ENCODE results near the gene ARID4A. TPM values are rescaled to one million over a fixed set of nuclear protein-coding genes. Genes with fewer than 3 reads are reported as not detected.

ARID4A gene
- total and polyA plus RNA-seq, 8 donors: 27.6 to 48.6 (median 37.3) TPM

- peaks cover 0 to 78% of the 10 kb centered on the region in 2 donors for H3K36me3 ChIP-seq
- TF ChIP-seq, protein P1, sequence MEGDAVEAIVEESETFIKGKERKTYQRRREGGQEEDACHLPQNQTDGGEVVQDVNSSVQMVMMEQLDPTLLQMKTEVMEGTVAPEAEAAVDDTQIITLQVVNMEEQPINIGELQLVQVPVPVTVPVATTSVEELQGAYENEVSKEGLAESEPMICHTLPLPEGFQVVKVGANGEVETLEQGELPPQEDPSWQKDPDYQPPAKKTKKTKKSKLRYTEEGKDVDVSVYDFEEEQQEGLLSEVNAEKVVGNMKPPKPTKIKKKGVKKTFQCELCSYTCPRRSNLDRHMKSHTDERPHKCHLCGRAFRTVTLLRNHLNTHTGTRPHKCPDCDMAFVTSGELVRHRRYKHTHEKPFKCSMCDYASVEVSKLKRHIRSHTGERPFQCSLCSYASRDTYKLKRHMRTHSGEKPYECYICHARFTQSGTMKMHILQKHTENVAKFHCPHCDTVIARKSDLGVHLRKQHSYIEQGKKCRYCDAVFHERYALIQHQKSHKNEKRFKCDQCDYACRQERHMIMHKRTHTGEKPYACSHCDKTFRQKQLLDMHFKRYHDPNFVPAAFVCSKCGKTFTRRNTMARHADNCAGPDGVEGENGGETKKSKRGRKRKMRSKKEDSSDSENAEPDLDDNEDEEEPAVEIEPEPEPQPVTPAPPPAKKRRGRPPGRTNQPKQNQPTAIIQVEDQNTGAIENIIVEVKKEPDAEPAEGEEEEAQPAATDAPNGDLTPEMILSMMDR (IDR thresholded peaks at IDR 0.05): no peak
- no peaks in the 10 kb centered on the region for H3K9me3 ChIP-seq
- H3K4me1 ChIP-seq: peaks cover 0 to 4% of the 10 kb centered on the region in 2 donors
- ATAC-seq: peak; percentile 78
- intact Hi-C loops (cut with DNase I): no loop called here
- H3K27me3 ChIP-seq: no peaks in the 10 kb centered on the region
- no peak overlapping the region for H3K27ac ChIP-seq
- H3K4me3 ChIP-seq: no peak overlapping the region
- DNase-seq: peak in 1 of 4 donors; percentile 29
Measured at GRCh38 chr14:58362798-58363412, 64.5 kb downstream of the ARID4A start.

DNA sequence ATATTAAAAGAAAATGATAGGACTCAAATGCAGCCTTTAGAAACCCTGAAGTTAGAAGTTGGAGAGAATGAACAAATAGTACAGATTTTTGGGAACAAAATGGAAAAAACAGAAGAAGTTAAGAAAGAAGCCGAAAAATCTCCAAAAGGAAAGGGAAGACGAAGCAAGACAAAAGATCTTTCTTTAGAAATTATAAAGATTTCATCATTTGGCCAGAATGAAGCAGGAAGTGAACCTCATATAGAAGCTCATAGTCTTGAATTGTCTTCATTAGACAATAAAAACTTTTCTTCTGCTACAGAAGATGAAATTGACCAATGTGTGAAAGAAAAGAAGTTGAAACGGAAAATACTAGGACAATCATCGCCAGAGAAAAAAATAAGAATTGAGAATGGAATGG lies 66.0 kb downstream of the ARID4A start:
- Histone ChIP-seq H3K4me1 (peaks cover 0 to 4% of the 10 kb centered on the region in 2 donors), H3K27ac (no peak overlapping the region), H3K4me3 (no peak overlapping the region), H3K9me3 (no peaks in the 10 kb centered on the region), H3K36me3 (peaks cover 0 to 87% of the 10 kb centered on the region in 2 donors), H3K27me3 (no peaks in the 10 kb centered on the region)
- ATAC-seq: no peak
- no peak for DNase-seq
- intact Hi-C loops (cut with DNase I): no loop called here
- TF ChIP-seq, protein P1 (IDR thresholded peaks at IDR 0.05): no peak

GRCh38 chr14:58367296-58367695 lies 68.9 kb downstream of the ARID4A start:
- intact Hi-C loops (cut with DNase I): no loop called here
- H3K4me3 ChIP-seq: no peak overlapping the region
- H3K27me3 ChIP-seq: no peaks in the 10 kb centered on the region
- peaks cover 0 to 87% of the 10 kb centered on the region in 2 donors for H3K36me3 ChIP-seq
- ATAC-seq: no peak
- H3K4me1 ChIP-seq: peaks cover 0 to 4% of the 10 kb centered on the region in 2 donors
- TF ChIP-seq, protein P1 (IDR thresholded peaks at IDR 0.05): no peak
- peak in 1 of 4 donors; percentile 1 for DNase-seq
- no peaks in the 10 kb centered on the region for H3K9me3 ChIP-seq
- H3K27ac ChIP-seq: no peak overlapping the region

GRCh38 chr14:58368956-58369355 lies 70.6 kb downstream of the ARID4A start:
- intact Hi-C loops (cut with DNase I): no loop called here
- ATAC-seq (no peak), DNase-seq (no peak)
- Histone ChIP-seq H3K36me3 (peaks cover 0 to 95% of the 10 kb centered on the region in 2 donors), H3K27me3 (no peaks in the 10 kb centered on the region), H3K4me3 (no peak overlapping the region), H3K9me3 (no peaks in the 10 kb centered on the region), H3K4me1 (no peaks in the 10 kb centered on the region), H3K27ac (no peak overlapping the region)
- TF ChIP-seq, protein P1 (IDR thresholded peaks at IDR 0.05): no peak

GRCh38 chr14:58376791-58377190 lies 78.4 kb downstream of the ARID4A start:
- H3K4me1 ChIP-seq: no peaks in the 10 kb centered on the region
- ATAC-seq (no peak), DNase-seq (no peak)
- H3K36me3 ChIP-seq: peaks cover 0 to 59% of the 10 kb centered on the region in 2 donors
- no peaks in the 10 kb centered on the region for H3K27me3 ChIP-seq
- intact Hi-C loops (cut with DNase I): no loop called here
- H3K9me3 ChIP-seq: no peaks in the 10 kb centered on the region
- H3K4me3 ChIP-seq: no peak overlapping the region
- TF ChIP-seq, protein P1 (IDR thresholded peaks at IDR 0.05): no peak
- H3K27ac ChIP-seq: no peak overlapping the region
